ENCODE results near the gene CEND1.

Gene CEND1

GRCh38 chr11:789943-790342 is at the start of gene CEND1:
TSS of gene CEND1 (minus strand) at chr11:790090. CDS start at chr11:788576, 1,514 bp downstream.
- no peaks in the 10 kb centered on the region for H3K36me3 ChIP-seq (ENCODE audit: insufficient read depth, low read length)
- H3K9me3 ChIP-seq (ENCODE audit: low read length), result no peaks in the 10 kb centered on the region
- H3K9ac ChIP-seq (ENCODE audit: low read length), result no peak within 1 kb of the TSS
- H3K4me1 ChIP-seq (ENCODE audit: insufficient read depth, low read length), result no peaks in the 10 kb centered on the region
- peaks cover 0 to 23% of the 10 kb centered on the region in 2 donors for H3K27me3 ChIP-seq (ENCODE audit: control insufficient read depth in 1 of 2, insufficient read depth in 2 of 2, low read length in 2 of 2)
- H3K4me3 ChIP-seq (ENCODE audit: low read depth in 1 of 2, low read length in 2 of 2), result no peak within 1 kb of the TSS
- H3K27ac ChIP-seq (ENCODE audit: low read depth, low read length), result no peak within 1 kb of the TSS

GRCh38 chr11:839280-839623 is 49.4 kb upstream of the CEND1 start:
- Histone ChIP-seq H3K9ac (ENCODE audit: low read length) (no peak overlapping the region), H3K9me3 (ENCODE audit: low read length) (no peaks in the 10 kb centered on the region), H3K4me3 (ENCODE audit: low read depth in 1 of 2, low read length in 2 of 2) (no peak overlapping the region), H3K27me3 (ENCODE audit: control insufficient read depth in 1 of 2, insufficient read depth in 2 of 2, low read length in 2 of 2) (no peaks in the 10 kb centered on the region), H3K36me3 (ENCODE audit: insufficient read depth, low read length) (peaks cover 32% of the 10 kb centered on the region), H3K27ac (ENCODE audit: low read depth, low read length) (no peak overlapping the region), H3K4me1 (ENCODE audit: insufficient read depth, low read length) (peaks cover 32% of the 10 kb centered on the region)

- H3K36me3 ChIP-seq (ENCODE audit: insufficient read depth, low read length), result peaks cover 32% of the 10 kb centered on the region
- no peaks in the 10 kb centered on the region for H3K27me3 ChIP-seq (ENCODE audit: control insufficient read depth in 1 of 2, insufficient read depth in 2 of 2, low read length in 2 of 2)
- no peak overlapping the region for H3K4me3 ChIP-seq (ENCODE audit: low read depth in 1 of 2, low read length in 2 of 2)
- no peak overlapping the region for H3K27ac ChIP-seq (ENCODE audit: low read depth, low read length)
- no peak overlapping the region for H3K9ac ChIP-seq (ENCODE audit: low read length)
- no peaks in the 10 kb centered on the region for H3K9me3 ChIP-seq (ENCODE audit: low read length)
- H3K4me1 ChIP-seq (ENCODE audit: insufficient read depth, low read length), result peaks cover 31% of the 10 kb centered on the region
These were observed 48.8 kb upstream of the CEND1 start for GRCh38 chr11:838441-839279.

GRCh38 chr11:837990-838307 is 48.1 kb upstream of the CEND1 start:
- Histone ChIP-seq H3K4me1 (ENCODE audit: insufficient read depth, low read length) (peaks cover 30% of the 10 kb centered on the region), H3K9ac (ENCODE audit: low read length) (no peak overlapping the region), H3K4me3 (ENCODE audit: low read depth in 1 of 2, low read length in 2 of 2) (no peak overlapping the region), H3K36me3 (ENCODE audit: insufficient read depth, low read length) (peaks cover 32% of the 10 kb centered on the region), H3K9me3 (ENCODE audit: low read length) (no peaks in the 10 kb centered on the region), H3K27ac (ENCODE audit: low read depth, low read length) (no peak overlapping the region), H3K27me3 (ENCODE audit: control insufficient read depth in 1 of 2, insufficient read depth in 2 of 2, low read length in 2 of 2) (no peaks in the 10 kb centered on the region)

GRCh38 chr11:837189-837989 is 47.5 kb upstream of the CEND1 start:
- Histone ChIP-seq H3K27me3 (ENCODE audit: control insufficient read depth in 1 of 2, insufficient read depth in 2 of 2, low read length in 2 of 2) (peaks cover 0 to 1% of the 10 kb centered on the region in 2 donors), H3K9ac (ENCODE audit: low read length) (no peak overlapping the region), H3K9me3 (ENCODE audit: low read length) (no peaks in the 10 kb centered on the region), H3K36me3 (ENCODE audit: insufficient read depth, low read length) (peaks cover 32% of the 10 kb centered on the region), H3K27ac (ENCODE audit: low read depth, low read length) (no peak overlapping the region), H3K4me3 (ENCODE audit: low read depth in 1 of 2, low read length in 2 of 2) (no peak overlapping the region), H3K4me1 (ENCODE audit: insufficient read depth, low read length) (peaks cover 31% of the 10 kb centered on the region)

GRCh38 chr11:836700-837099 is 46.8 kb upstream of the CEND1 start:
- peaks cover 35% of the 10 kb centered on the region for H3K4me1 ChIP-seq (ENCODE audit: insufficient read depth, low read length)
- peaks cover 32% of the 10 kb centered on the region for H3K36me3 ChIP-seq (ENCODE audit: insufficient read depth, low read length)
- peaks cover 0 to 8% of the 10 kb centered on the region in 2 donors for H3K27me3 ChIP-seq (ENCODE audit: control insufficient read depth in 1 of 2, insufficient read depth in 2 of 2, low read length in 2 of 2)
- no peaks in the 10 kb centered on the region for H3K9me3 ChIP-seq (ENCODE audit: low read length)
- H3K9ac ChIP-seq (ENCODE audit: low read length), result no peak overlapping the region
- no peak overlapping the region for H3K4me3 ChIP-seq (ENCODE audit: low read depth in 1 of 2, low read length in 2 of 2)
- H3K27ac ChIP-seq (ENCODE audit: low read depth, low read length), result no peak overlapping the region

- Histone ChIP-seq H3K4me3 (ENCODE audit: low read depth in 1 of 2, low read length in 2 of 2) (no peak overlapping the region), H3K9me3 (ENCODE audit: low read length) (no peaks in the 10 kb centered on the region), H3K4me1 (ENCODE audit: insufficient read depth, low read length) (peaks cover 34% of the 10 kb centered on the region), H3K27ac (ENCODE audit: low read depth, low read length) (no peak overlapping the region), H3K27me3 (ENCODE audit: control insufficient read depth in 1 of 2, insufficient read depth in 2 of 2, low read length in 2 of 2) (peaks cover 0 to 12% of the 10 kb centered on the region in 2 donors), H3K9ac (ENCODE audit: low read length) (no peak overlapping the region), H3K36me3 (ENCODE audit: insufficient read depth, low read length) (peaks cover 32% of the 10 kb centered on the region)
These were observed 46.4 kb upstream of the CEND1 start for GRCh38 chr11:836274-836673.

GRCh38 chr11:834371-835316 is 44.8 kb upstream of the CEND1 start:
- Histone ChIP-seq H3K9ac (ENCODE audit: low read length) (peak overlapping the region; percentile 9), H3K4me3 (ENCODE audit: low read depth in 1 of 2, low read length in 2 of 2) (peak overlapping the region; percentile 11 to 56), H3K9me3 (ENCODE audit: low read length) (no peaks in the 10 kb centered on the region), H3K36me3 (ENCODE audit: insufficient read depth, low read length) (peaks cover 27% of the 10 kb centered on the region), H3K27me3 (ENCODE audit: control insufficient read depth in 1 of 2, insufficient read depth in 2 of 2, low read length in 2 of 2) (peaks cover 0 to 29% of the 10 kb centered on the region in 2 donors), H3K4me1 (ENCODE audit: insufficient read depth, low read length) (peaks cover 24% of the 10 kb centered on the region), H3K27ac (ENCODE audit: low read depth, low read length) (peak overlapping the region; percentile 93)

GRCh38 chr11:833849-834311 is 44.0 kb upstream of the CEND1 start:
- peaks cover 20% of the 10 kb centered on the region for H3K36me3 ChIP-seq (ENCODE audit: insufficient read depth, low read length)
- no peaks in the 10 kb centered on the region for H3K9me3 ChIP-seq (ENCODE audit: low read length)
- H3K27ac ChIP-seq (ENCODE audit: low read depth, low read length), result peak overlapping the region; percentile 93
- peak overlapping the region; percentile 61 for H3K9ac ChIP-seq (ENCODE audit: low read length)
- peaks cover 32% of the 10 kb centered on the region for H3K4me1 ChIP-seq (ENCODE audit: insufficient read depth, low read length)
- H3K4me3 ChIP-seq (ENCODE audit: low read depth in 1 of 2, low read length in 2 of 2), result peak overlapping the region; percentile 56 to 89
- H3K27me3 ChIP-seq (ENCODE audit: control insufficient read depth in 1 of 2, insufficient read depth in 2 of 2, low read length in 2 of 2), result peaks cover 7 to 36% of the 10 kb centered on the region in 2 donors

- H3K36me3 ChIP-seq (ENCODE audit: insufficient read depth, low read length), result peaks cover 14% of the 10 kb centered on the region
- no peaks in the 10 kb centered on the region for H3K9me3 ChIP-seq (ENCODE audit: low read length)
- peak overlapping the region; percentile 61 for H3K9ac ChIP-seq (ENCODE audit: low read length)
- peak overlapping the region; percentile 93 for H3K27ac ChIP-seq (ENCODE audit: low read depth, low read length)
- peak overlapping the region; percentile 56 to 89 for H3K4me3 ChIP-seq (ENCODE audit: low read depth in 1 of 2, low read length in 2 of 2)
- H3K4me1 ChIP-seq (ENCODE audit: insufficient read depth, low read length), result peaks cover 36% of the 10 kb centered on the region
- H3K27me3 ChIP-seq (ENCODE audit: control insufficient read depth in 1 of 2, insufficient read depth in 2 of 2, low read length in 2 of 2), result peaks cover 12 to 43% of the 10 kb centered on the region in 2 donors
These were observed 43.4 kb upstream of the CEND1 start for GRCh38 chr11:833114-833791.

Data from muscle layer of colon (tissue), 2 donors.